Liver (tissue), 9 donors: ENCODE results near the gene LSM12. TPM values are rescaled to one million over a fixed set of nuclear protein-coding genes. Genes with fewer than 3 reads are reported as not detected.

Experiments
- DNase-seq: peaks from one replicate; pipeline ENCODE4 v3.0.0-alpha.2; 2017; ENCODE audit warnings: low spot score
- H3K27ac ChIP-seq, 2 donors: one replicate each; pipeline ENCODE4 v1.7.0; 2013; ENCODE audit warnings: inconsistent platforms in 2 of 2, low read length in 2 of 2, control low read depth in 1 of 2, low read depth in 1 of 2, mild to moderate bottlenecking in 1 of 2
- H3K27me3 ChIP-seq, 4 donors: one replicate each; pipeline versions ENCODE4 v1.6.1 to v1.7.0; 2013; ENCODE audit warnings: low read length in 3 of 4, inconsistent platforms in 1 of 4, mild to moderate bottlenecking in 1 of 4, moderate library complexity in 1 of 4; ENCODE audit not compliant: control insufficient read depth in 4 of 4, insufficient read depth in 4 of 4
- H3K36me3 ChIP-seq, 4 donors: one replicate each; pipeline versions ENCODE4 v1.6.1 to v1.7.0; 2013; ENCODE audit warnings: low read length in 3 of 4, mild to moderate bottlenecking in 3 of 4, low read depth in 1 of 4, moderate library complexity in 1 of 4; ENCODE audit not compliant: control insufficient read depth in 4 of 4, insufficient read depth in 3 of 4
- H3K4me1 ChIP-seq, 4 donors: one replicate each; pipeline versions ENCODE4 v1.6.1 to v1.7.0; 2013; ENCODE audit warnings: low read length in 3 of 4, mild to moderate bottlenecking in 3 of 4, moderate library complexity in 1 of 4; ENCODE audit not compliant: control insufficient read depth in 4 of 4, insufficient read depth in 4 of 4
- H3K4me3 ChIP-seq, 3 donors: one replicate each; pipeline versions ENCODE4 v1.6.1 to v1.7.0; 2013; ENCODE audit warnings: low read length in 3 of 3, control low read depth in 1 of 3, low read depth in 1 of 3, mild to moderate bottlenecking in 1 of 3
- H3K9ac ChIP-seq, 2 donors: one replicate each; pipeline ENCODE4 v1.7.0; 2013; ENCODE audit warnings: low read length in 2 of 2, mild to moderate bottlenecking in 2 of 2, moderate library complexity in 2 of 2, control low read depth in 1 of 2, low read depth in 1 of 2
- H3K9me3 ChIP-seq, 4 donors: one replicate each; pipeline versions ENCODE4 v1.6.1 to v1.7.0; 2013; ENCODE audit warnings: low read length in 3 of 4; ENCODE audit not compliant: control insufficient read depth in 4 of 4
- CTCF ChIP-seq: fragments of 150-350 bp; IDR thresholded peaks from 2 replicates; pipeline ENCODE4 v1.5.1; 2017; ENCODE audit warnings: improper control_type of control experiment, low read depth, low read length; ENCODE audit not compliant: missing input control
- EGR1 ChIP-seq, 2 donors: IDR thresholded peaks; 2 replicates each; pipeline ENCODE4 v1.6.1; 2016 to 2018; ENCODE audit warnings: antibody characterized with exemption in 2 of 2, low read depth in 2 of 2
- FOXA1 ChIP-seq: IDR thresholded peaks from 2 replicates; pipeline ENCODE4 v1.6.1; 2016; ENCODE audit warnings: antibody characterized with exemption
- FOXA2 ChIP-seq: IDR thresholded peaks from 2 replicates; pipeline ENCODE4 v1.6.1; 2016; ENCODE audit warnings: antibody characterized with exemption
- GABPA ChIP-seq, 2 donors: IDR thresholded peaks in 1 of 2; conservative IDR thresholded peaks in 1 of 2; 2 replicates each; pipeline ENCODE4 v1.6.1; 2016; ENCODE audit warnings: antibody characterized with exemption in 2 of 2, mild to moderate bottlenecking in 1 of 2, moderate library complexity in 1 of 2
- HNF4A ChIP-seq, 2 donors: conservative IDR thresholded peaks; 2 replicates each; pipeline ENCODE4 v1.6.1; 2016; ENCODE audit warnings: antibody characterized with exemption in 2 of 2, mild to moderate bottlenecking in 2 of 2
- HNF4G ChIP-seq: IDR thresholded peaks from 2 replicates; pipeline ENCODE4 v1.6.1; 2016; ENCODE audit warnings: antibody characterized with exemption
- NR2F2 ChIP-seq: IDR thresholded peaks from 2 replicates; pipeline ENCODE4 v1.6.1; 2016; ENCODE audit warnings: antibody characterized with exemption
- RAD21 ChIP-seq, 2 donors: IDR thresholded peaks; 2 replicates each; pipeline ENCODE4 v1.6.1; 2016; ENCODE audit warnings: antibody characterized with exemption in 2 of 2, mild to moderate bottlenecking in 2 of 2
- RXRA ChIP-seq, 2 donors: IDR thresholded peaks; 2 replicates each; pipeline ENCODE4 v1.6.1; 2017 to 2018; ENCODE audit warnings: antibody characterized with exemption in 2 of 2, mild to moderate bottlenecking in 1 of 2
- SP1 ChIP-seq: IDR thresholded peaks from 2 replicates; pipeline ENCODE4 v1.6.1; 2018; ENCODE audit warnings: antibody characterized with exemption, mild to moderate bottlenecking
- TAF1 ChIP-seq: conservative IDR thresholded peaks from 2 replicates; pipeline ENCODE4 v1.6.1; 2016; ENCODE audit warnings: antibody characterized with exemption, mild to moderate bottlenecking
- YY1 ChIP-seq: IDR thresholded peaks from 2 replicates; pipeline ENCODE4 v1.6.1; 2016; ENCODE audit warnings: antibody characterized with exemption, mild to moderate bottlenecking
- WGBS: extraction: QIAGEN DNeasy Blood & Tissue Kit; methylation state at CpG from one replicate; pipeline ENCODE4 v1.1.7; 2013; 5-methylcytosine and 5-hydroxymethylcytosine counted together
- polyA plus RNA-seq, 2 donors: library from polyadenylated mRNA; stranded (reverse) in 1 of 2; unstranded in 1 of 2; fragments of 200-250 nt in 1 of 2; fragments of >200 nt in 1 of 2; fragmentation: Nextera tagmentation in 1 of 2; extraction: Ambion mirVana in 1 of 2; gene quantifications; one replicate each; pipeline versions ENCODE4 v1.2.1 to v1.2.3, GENCODE V29; 2013 to 2015
- total RNA-seq, 2 donors: library from RNA; depleted of rRNA; stranded (reverse); fragments of >200 nt; gene quantifications; one replicate each; pipeline ENCODE4 v1.2.3, GENCODE V29; 2014
- TF ChIP-seq, protein P1 (sequence below): IDR thresholded peaks from 2 replicates; pipeline ENCODE4 v1.6.1; 2016; ENCODE audit warnings: antibody characterized with exemption, mild to moderate bottlenecking
- TF ChIP-seq, protein P2 (sequence below): IDR thresholded peaks from 2 replicates; pipeline ENCODE4 v1.6.1; 2016; ENCODE audit warnings: antibody characterized with exemption
- TF ChIP-seq, protein P3 (sequence below): IDR thresholded peaks from 2 replicates; pipeline ENCODE4 v1.6.1; 2016; ENCODE audit warnings: antibody characterized with exemption
- TF ChIP-seq, protein P4 (sequence below): IDR thresholded peaks from 2 replicates; pipeline ENCODE4 v1.6.1; 2016; ENCODE audit warnings: antibody characterized with exemption
- donor health status: healthy.
- donor health status: healthy.
- donor health status: healthy.
- donor health status: healthy.
- donor health status: healthy.

The LSM12 gene
- total and polyA plus RNA-seq, 4 donors: 12.1 to 31.9 (median 15.1) TPM

GRCh38 chr17:44014133-44014436 lies 52.4 kb downstream of the LSM12 start:
- no peak for DNase-seq
- WGBS: 13% methylated on average over 12 of the region's 12 CpGs
- H3K36me3 ChIP-seq: peaks cover 0 to 8% (median 1%) of the 10 kb centered on the region in 4 donors
- H3K9me3 ChIP-seq: no peaks in the 10 kb centered on the region
- H3K4me1 ChIP-seq: peaks cover 4 to 46% (median 21%) of the 10 kb centered on the region in 4 donors
- peak overlapping the region; percentile 82 to 98 (median 92) for H3K4me3 ChIP-seq
- H3K9ac ChIP-seq: peak overlapping the region; percentile 52 to 86
- no peaks in the 10 kb centered on the region for H3K27me3 ChIP-seq
- peak overlapping the region; percentile 65 to 72 for H3K27ac ChIP-seq
- no peak for TF ChIP-seq RAD21 (IDR thresholded peaks at IDR 0.05)
- TF ChIP-seq, protein P1, sequence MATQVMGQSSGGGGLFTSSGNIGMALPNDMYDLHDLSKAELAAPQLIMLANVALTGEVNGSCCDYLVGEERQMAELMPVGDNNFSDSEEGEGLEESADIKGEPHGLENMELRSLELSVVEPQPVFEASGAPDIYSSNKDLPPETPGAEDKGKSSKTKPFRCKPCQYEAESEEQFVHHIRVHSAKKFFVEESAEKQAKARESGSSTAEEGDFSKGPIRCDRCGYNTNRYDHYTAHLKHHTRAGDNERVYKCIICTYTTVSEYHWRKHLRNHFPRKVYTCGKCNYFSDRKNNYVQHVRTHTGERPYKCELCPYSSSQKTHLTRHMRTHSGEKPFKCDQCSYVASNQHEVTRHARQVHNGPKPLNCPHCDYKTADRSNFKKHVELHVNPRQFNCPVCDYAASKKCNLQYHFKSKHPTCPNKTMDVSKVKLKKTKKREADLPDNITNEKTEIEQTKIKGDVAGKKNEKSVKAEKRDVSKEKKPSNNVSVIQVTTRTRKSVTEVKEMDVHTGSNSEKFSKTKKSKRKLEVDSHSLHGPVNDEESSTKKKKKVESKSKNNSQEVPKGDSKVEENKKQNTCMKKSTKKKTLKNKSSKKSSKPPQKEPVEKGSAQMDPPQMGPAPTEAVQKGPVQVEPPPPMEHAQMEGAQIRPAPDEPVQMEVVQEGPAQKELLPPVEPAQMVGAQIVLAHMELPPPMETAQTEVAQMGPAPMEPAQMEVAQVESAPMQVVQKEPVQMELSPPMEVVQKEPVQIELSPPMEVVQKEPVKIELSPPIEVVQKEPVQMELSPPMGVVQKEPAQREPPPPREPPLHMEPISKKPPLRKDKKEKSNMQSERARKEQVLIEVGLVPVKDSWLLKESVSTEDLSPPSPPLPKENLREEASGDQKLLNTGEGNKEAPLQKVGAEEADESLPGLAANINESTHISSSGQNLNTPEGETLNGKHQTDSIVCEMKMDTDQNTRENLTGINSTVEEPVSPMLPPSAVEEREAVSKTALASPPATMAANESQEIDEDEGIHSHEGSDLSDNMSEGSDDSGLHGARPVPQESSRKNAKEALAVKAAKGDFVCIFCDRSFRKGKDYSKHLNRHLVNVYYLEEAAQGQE: no peak
- TF ChIP-seq TAF1: no peak
- no peak for TF ChIP-seq GABPA (IDR thresholded peaks at IDR 0.05 in 1 of 2, conservative IDR thresholded peaks at IDR 0.05 in 1 of 2)
- no peak for TF ChIP-seq FOXA2
- TF ChIP-seq, protein P2, sequence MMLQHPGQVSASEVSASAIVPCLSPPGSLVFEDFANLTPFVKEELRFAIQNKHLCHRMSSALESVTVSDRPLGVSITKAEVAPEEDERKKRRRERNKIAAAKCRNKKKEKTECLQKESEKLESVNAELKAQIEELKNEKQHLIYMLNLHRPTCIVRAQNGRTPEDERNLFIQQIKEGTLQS: no peak
- TF ChIP-seq, protein P3, sequence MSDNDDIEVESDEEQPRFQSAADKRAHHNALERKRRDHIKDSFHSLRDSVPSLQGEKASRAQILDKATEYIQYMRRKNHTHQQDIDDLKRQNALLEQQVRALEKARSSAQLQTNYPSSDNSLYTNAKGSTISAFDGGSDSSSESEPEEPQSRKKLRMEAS: no peak
- no peak for TF ChIP-seq NR2F2
- TF ChIP-seq HNF4G: no peak
- no peak for TF ChIP-seq HNF4A (conservative IDR thresholded peaks at IDR 0.05)
- no peak for TF ChIP-seq SP1
- TF ChIP-seq FOXA1: no peak
- no peak for TF ChIP-seq YY1
- TF ChIP-seq RXRA (IDR thresholded peaks at IDR 0.05): no peak
- no peak for TF ChIP-seq EGR1 (IDR thresholded peaks at IDR 0.05; ENCODE audit: low read depth in 2 of 2)
- TF ChIP-seq, protein P4, sequence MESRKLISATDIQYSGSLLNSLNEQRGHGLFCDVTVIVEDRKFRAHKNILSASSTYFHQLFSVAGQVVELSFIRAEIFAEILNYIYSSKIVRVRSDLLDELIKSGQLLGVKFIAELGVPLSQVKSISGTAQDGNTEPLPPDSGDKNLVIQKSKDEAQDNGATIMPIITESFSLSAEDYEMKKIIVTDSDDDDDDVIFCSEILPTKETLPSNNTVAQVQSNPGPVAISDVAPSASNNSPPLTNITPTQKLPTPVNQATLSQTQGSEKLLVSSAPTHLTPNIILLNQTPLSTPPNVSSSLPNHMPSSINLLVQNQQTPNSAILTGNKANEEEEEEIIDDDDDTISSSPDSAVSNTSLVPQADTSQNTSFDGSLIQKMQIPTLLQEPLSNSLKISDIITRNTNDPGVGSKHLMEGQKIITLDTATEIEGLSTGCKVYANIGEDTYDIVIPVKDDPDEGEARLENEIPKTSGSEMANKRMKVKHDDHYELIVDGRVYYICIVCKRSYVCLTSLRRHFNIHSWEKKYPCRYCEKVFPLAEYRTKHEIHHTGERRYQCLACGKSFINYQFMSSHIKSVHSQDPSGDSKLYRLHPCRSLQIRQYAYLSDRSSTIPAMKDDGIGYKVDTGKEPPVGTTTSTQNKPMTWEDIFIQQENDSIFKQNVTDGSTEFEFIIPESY: no peak

DNA sequence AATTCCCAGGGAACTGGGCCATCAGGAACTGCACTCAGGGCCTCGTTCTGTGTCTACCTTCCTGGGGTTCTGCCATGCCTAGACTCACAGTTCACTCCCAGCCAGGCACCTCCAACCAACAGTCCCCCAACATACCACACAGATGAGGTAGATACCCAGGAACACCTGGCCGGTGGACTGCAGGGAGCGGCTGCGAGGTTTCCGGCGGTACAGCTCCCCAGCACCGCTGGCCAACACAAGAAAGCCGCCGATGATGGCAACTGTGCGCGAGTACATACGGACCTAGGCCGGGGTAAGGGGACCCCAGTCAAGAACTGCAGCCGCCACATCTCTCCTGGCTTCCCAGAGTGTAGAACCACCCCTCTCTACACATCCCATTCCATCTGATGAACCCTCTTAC lies 53.6 kb downstream of the LSM12 start:
- no peak overlapping the region for H3K9ac ChIP-seq
- TF ChIP-seq, protein P3: no peak
- TF ChIP-seq CTCF (no peak), NR2F2 (no peak), RXRA (IDR thresholded peaks at IDR 0.05) (no peak), SP1 (no peak), EGR1 (IDR thresholded peaks at IDR 0.05; ENCODE audit: low read depth in 2 of 2) (no peak), FOXA2 (no peak), HNF4A (conservative IDR thresholded peaks at IDR 0.05) (no peak)
- TF ChIP-seq, protein P4: no peak
- TF ChIP-seq, protein P2: no peak
- no peaks in the 10 kb centered on the region for H3K9me3 ChIP-seq
- no peak overlapping the region for H3K4me3 ChIP-seq
- H3K27me3 ChIP-seq: no peaks in the 10 kb centered on the region
- DNase-seq: no peak
- 95% methylated on average over 14 of the region's 14 CpGs for WGBS
- no peak overlapping the region for H3K27ac ChIP-seq
- H3K4me1 ChIP-seq: peaks cover 4 to 56% (median 32%) of the 10 kb centered on the region in 4 donors
- peaks cover under 1 to 17% (median 10%) of the 10 kb centered on the region in 4 donors for H3K36me3 ChIP-seq
